ENCODE results near the gene SUPT7L. TPM values are rescaled to one million over a fixed set of nuclear protein-coding genes. Genes with fewer than 3 reads are reported as not detected.

The SUPT7L gene
- total RNA-seq, 1 donor from 2014 or later: 30.5 TPM

- intact Hi-C loops (cut with DNase I): no loop called here
- ATAC-seq (no peak), DNase-seq (no peak)
- Histone ChIP-seq H3K36me3 (peaks cover 44% of the 10 kb centered on the region), H3K4me3 (no peak overlapping the region), H3K27ac (no peak overlapping the region), H3K9me3 (no peaks in the 10 kb centered on the region), H3K27me3 (no peaks in the 10 kb centered on the region), H3K4me1 (peaks cover 10% of the 10 kb centered on the region)
- no peak for TF ChIP-seq CTCF (IDR thresholded peaks at IDR 0.05)
Observed at GRCh38 chr2:27624943-27625342, 38.5 kb downstream of the SUPT7L start.

GRCh38 chr2:27622921-27623384 lies 40.5 kb downstream of the SUPT7L start:
- Histone ChIP-seq H3K27me3 (no peaks in the 10 kb centered on the region), H3K4me3 (no peak overlapping the region), H3K36me3 (peaks cover 62% of the 10 kb centered on the region), H3K4me1 (peaks cover under 1% of the 10 kb centered on the region), H3K9me3 (no peaks in the 10 kb centered on the region), H3K27ac (no peak overlapping the region)
- DNase-seq (no peak), ATAC-seq (no peak)
- TF ChIP-seq CTCF (IDR thresholded peaks at IDR 0.05): no peak
- intact Hi-C loops (cut with DNase I): no loop called here

GRCh38 chr2:27621524-27621923 lies 41.9 kb downstream of the SUPT7L start:
- no peak for TF ChIP-seq CTCF (IDR thresholded peaks at IDR 0.05)
- Histone ChIP-seq H3K36me3 (peaks cover 76% of the 10 kb centered on the region), H3K9me3 (no peaks in the 10 kb centered on the region), H3K4me1 (no peaks in the 10 kb centered on the region), H3K27me3 (no peaks in the 10 kb centered on the region), H3K4me3 (no peak overlapping the region), H3K27ac (no peak overlapping the region)
- ATAC-seq (no peak), DNase-seq (no peak)
- intact Hi-C loops (cut with DNase I): no loop called here

GRCh38 chr2:27615316-27615715 lies 48.1 kb downstream of the SUPT7L start:
- DNase-seq: no peak
- H3K9me3 ChIP-seq: no peaks in the 10 kb centered on the region
- no peak overlapping the region for H3K27ac ChIP-seq
- no peak for ATAC-seq
- peaks cover 88% of the 10 kb centered on the region for H3K36me3 ChIP-seq
- TF ChIP-seq CTCF (IDR thresholded peaks at IDR 0.05): no peak
- H3K4me3 ChIP-seq: no peak overlapping the region
- no peaks in the 10 kb centered on the region for H3K4me1 ChIP-seq
- intact Hi-C loops (cut with DNase I): no loop called here
- H3K27me3 ChIP-seq: no peaks in the 10 kb centered on the region

GRCh38 chr2:27613985-27614384 lies 49.4 kb downstream of the SUPT7L start:
- DNase-seq (no peak), ATAC-seq (no peak)
- H3K4me3 ChIP-seq: no peak overlapping the region
- no peaks in the 10 kb centered on the region for H3K4me1 ChIP-seq
- TF ChIP-seq CTCF (IDR thresholded peaks at IDR 0.05): no peak
- H3K27me3 ChIP-seq: no peaks in the 10 kb centered on the region
- peaks cover 89% of the 10 kb centered on the region for H3K36me3 ChIP-seq
- H3K27ac ChIP-seq: no peak overlapping the region
- intact Hi-C loops (cut with DNase I): no loop called here
- H3K9me3 ChIP-seq: no peaks in the 10 kb centered on the region

- no peak for ATAC-seq
Observed at GRCh38 chr2:27606611-27607010, 56.8 kb downstream of the SUPT7L start.

More at GRCh38 chr2:27606611-27607010, 56.8 kb downstream of the SUPT7L start:
- no peaks in the 10 kb centered on the region for H3K9me3 ChIP-seq
- no peaks in the 10 kb centered on the region for H3K4me1 ChIP-seq
- H3K36me3 ChIP-seq: peaks cover 91% of the 10 kb centered on the region
- no peak overlapping the region for H3K27ac ChIP-seq
- TF ChIP-seq CTCF (IDR thresholded peaks at IDR 0.05): no peak
- no peaks in the 10 kb centered on the region for H3K27me3 ChIP-seq
- intact Hi-C loops (cut with DNase I): no loop called here
- no peak for DNase-seq
- H3K4me3 ChIP-seq: no peak overlapping the region
